ENCODE data around the gene NFATC2.

GRCh38 chr20:51511861-51512619 lies 30.5 kb downstream of the NFATC2 start:
- TF ChIP-seq, protein P1, sequence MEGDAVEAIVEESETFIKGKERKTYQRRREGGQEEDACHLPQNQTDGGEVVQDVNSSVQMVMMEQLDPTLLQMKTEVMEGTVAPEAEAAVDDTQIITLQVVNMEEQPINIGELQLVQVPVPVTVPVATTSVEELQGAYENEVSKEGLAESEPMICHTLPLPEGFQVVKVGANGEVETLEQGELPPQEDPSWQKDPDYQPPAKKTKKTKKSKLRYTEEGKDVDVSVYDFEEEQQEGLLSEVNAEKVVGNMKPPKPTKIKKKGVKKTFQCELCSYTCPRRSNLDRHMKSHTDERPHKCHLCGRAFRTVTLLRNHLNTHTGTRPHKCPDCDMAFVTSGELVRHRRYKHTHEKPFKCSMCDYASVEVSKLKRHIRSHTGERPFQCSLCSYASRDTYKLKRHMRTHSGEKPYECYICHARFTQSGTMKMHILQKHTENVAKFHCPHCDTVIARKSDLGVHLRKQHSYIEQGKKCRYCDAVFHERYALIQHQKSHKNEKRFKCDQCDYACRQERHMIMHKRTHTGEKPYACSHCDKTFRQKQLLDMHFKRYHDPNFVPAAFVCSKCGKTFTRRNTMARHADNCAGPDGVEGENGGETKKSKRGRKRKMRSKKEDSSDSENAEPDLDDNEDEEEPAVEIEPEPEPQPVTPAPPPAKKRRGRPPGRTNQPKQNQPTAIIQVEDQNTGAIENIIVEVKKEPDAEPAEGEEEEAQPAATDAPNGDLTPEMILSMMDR (conservative IDR thresholded peaks at IDR 0.05 in 1 of 2, IDR thresholded peaks at IDR 0.05 in 1 of 2; ENCODE audit: extremely low read depth in 1 of 2, insufficient read depth in 1 of 2, low read depth in 1 of 2, low read length in 2 of 2), result no peak
- TF ChIP-seq EZH2 (IDR thresholded peaks at IDR 0.05; ENCODE audit: borderline replicate concordance, low read length), result no peak

All from mammary epithelial cell (primary cell).